Measurements from ENCODE around the gene ANKRD27. TPM values are rescaled to one million over a fixed set of nuclear protein-coding genes. Genes with fewer than 3 reads are reported as not detected.

ANKRD27 gene
- total RNA-seq, 1 donor from 2014 or later, result 19.3 TPM

DNA sequence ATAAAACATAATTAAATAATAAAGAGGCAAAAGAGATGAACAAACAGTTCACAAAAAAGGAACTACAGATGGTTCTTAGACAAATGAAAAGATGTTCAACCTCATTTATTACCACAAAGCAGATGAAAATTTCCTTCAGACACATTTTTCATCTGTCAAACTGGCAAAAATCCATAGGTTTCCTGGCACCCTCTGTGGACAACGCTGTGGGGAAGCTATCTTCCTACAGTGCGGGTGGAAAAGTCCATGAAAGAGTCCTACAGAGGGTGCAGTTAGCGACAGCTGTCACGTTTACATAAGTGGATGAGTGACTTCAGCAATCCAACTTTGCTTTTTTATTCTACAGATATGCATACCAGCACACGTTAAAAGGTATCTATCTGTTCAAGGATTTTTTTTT, 124.3 kb downstream of the ANKRD27 start:
- Histone ChIP-seq H3K9me3 (ENCODE audit: control insufficient read depth in 3 of 3, low read length in 3 of 3) (no peaks in the 10 kb centered on the region), H3K27ac (ENCODE audit: low read depth, low read length) (no peak overlapping the region), H3K36me3 (ENCODE audit: control insufficient read depth in 3 of 3, insufficient read depth in 3 of 3, low read length in 3 of 3) (no peaks in the 10 kb centered on the region), H3K4me1 (ENCODE audit: control insufficient read depth in 3 of 3, insufficient read depth in 3 of 3, low read length in 3 of 3) (no peaks in the 10 kb centered on the region), H3K4me3 (ENCODE audit: low read length in 3 of 3) (no peak overlapping the region), H3K9ac (ENCODE audit: low read depth in 1 of 3, low read length in 3 of 3) (no peak overlapping the region), H3K27me3 (ENCODE audit: control insufficient read depth in 3 of 3, insufficient read depth in 3 of 3, low read length in 3 of 3) (peaks cover 0 to 2% (median 0%) of the 10 kb centered on the region in 3 donors)

Small RNA genes lying within 50 kb of the gene (small RNA-seq; reads per million reads assigned to genes)
- gene RN7SL789P (not detected), gene SNORA68B (not detected)

Other genes starting within 250 kb of the ANKRD27 start
- 37.1 TPM for gene PDCD5, start 94.0 kb downstream of the ANKRD27 start, total RNA-seq
- 0.52 TPM for gene RGS9BP, start 668 bp upstream of the ANKRD27 start, total RNA-seq
- gene NUDT19, start 16.6 kb upstream of the ANKRD27 start, total RNA-seq, result 6.3 TPM
- 1.6 TPM for gene TDRD12, start 44.6 kb upstream of the ANKRD27 start, total RNA-seq
- gene SLC7A9, start 194.6 kb upstream of the ANKRD27 start, total RNA-seq, result 1.0 TPM